HepG2 (cell line): ENCODE results near the gene ARRDC1. TPM values are rescaled to one million over a fixed set of nuclear protein-coding genes. Genes with fewer than 3 reads are reported as not detected.

Source experiments
- BATF2 ChIP-seq: sonication (generic); formaldehyde crosslinking; IDR thresholded peaks from 2 replicates; pipeline ENCODE4 v1.8.0; 2022; ENCODE audit warnings: mild to moderate bottlenecking, missing genetic modification reagents, moderate library complexity
- DDIT3 ChIP-seq: sonication (generic); formaldehyde crosslinking; IDR thresholded peaks from 2 replicates; pipeline ENCODE4 v1.4.0; 2020; ENCODE audit warnings: mild to moderate bottlenecking, missing genetic modification reagents
- FOXA1 ChIP-seq, 2 experiments: fragments of 450-650 bp in 1 of 2; sonication (generic) in 1 of 2; formaldehyde crosslinking in 1 of 2; IDR thresholded peaks; 2 replicates each; pipeline versions ENCODE4 v1.4.0 to v1.6.1; 2016 to 2020; ENCODE audit warnings: missing genetic modification reagents in 1 of 2
- GATA4 ChIP-seq: sonication (generic); IDR thresholded peaks from 2 replicates; pipeline ENCODE4 v1.6.1; 2016; ENCODE audit warnings: antibody characterized with exemption, low read depth, borderline replicate concordance
- GPN1 ChIP-seq: sonication (generic); formaldehyde crosslinking; IDR thresholded peaks from 2 replicates; pipeline ENCODE4 v1.5.1; 2020; ENCODE audit warnings: missing genetic modification reagents, borderline replicate concordance
- IKZF4 ChIP-seq: sonication (generic); formaldehyde crosslinking; IDR thresholded peaks from 2 replicates; pipeline ENCODE4 v1.5.1; 2020; ENCODE audit warnings: borderline replicate concordance, mild to moderate bottlenecking, low read depth, missing genetic modification reagents; ENCODE audit errors: not compliant biosample characterization
- IRF9 ChIP-seq: sonication (generic); formaldehyde crosslinking; IDR thresholded peaks from 2 replicates; pipeline ENCODE4 v1.8.0; 2022; ENCODE audit warnings: missing genetic modification reagents, mild to moderate bottlenecking, borderline replicate concordance
- MEIS2 ChIP-seq: sonication (generic); formaldehyde crosslinking; IDR thresholded peaks from 2 replicates; pipeline ENCODE4 v1.9.0; 2021; ENCODE audit warnings: mild to moderate bottlenecking, missing genetic modification reagents
- MTERF4 ChIP-seq: sonication (generic); formaldehyde crosslinking; IDR thresholded peaks from 2 replicates; pipeline ENCODE4 v1.8.0; 2023; ENCODE audit warnings: mild to moderate bottlenecking, missing genetic modification reagents
- NCOR1 ChIP-seq: fragments of 200-600 bp; sonication (generic); IDR thresholded peaks from 2 replicates; pipeline ENCODE4 v1.7.0; 2017; ENCODE audit warnings: antibody characterized with exemption, low read length, borderline replicate concordance
- PBX3 ChIP-seq: sonication (generic); formaldehyde crosslinking; IDR thresholded peaks from 2 replicates; pipeline ENCODE4 v1.8.1; 2023; ENCODE audit warnings: missing genetic modification reagents, inconsistent platforms, borderline replicate concordance
- RORA ChIP-seq: sonication (generic); formaldehyde crosslinking; IDR thresholded peaks from 2 replicates; pipeline ENCODE4 v1.5.0; 2020; ENCODE audit warnings: mild to moderate bottlenecking, missing genetic modification reagents, moderate library complexity
- TAF1 ChIP-seq: sonication (generic); formaldehyde crosslinking; IDR thresholded peaks from 2 replicates; pipeline ENCODE4 v1.4.0; 2020; ENCODE audit warnings: missing genetic modification reagents
- THAP9 ChIP-seq: sonication (generic); formaldehyde crosslinking; IDR thresholded peaks from 2 replicates; pipeline ENCODE4; 2020; ENCODE audit warnings: missing genetic modification reagents, mild to moderate bottlenecking, borderline replicate concordance
- U2AF1 ChIP-seq: fragments of 200-400 bp; formaldehyde crosslinking; optimal IDR thresholded peaks from 2 replicates; pipeline ENCODE3; 2017; ENCODE audit warnings: mild to moderate bottlenecking, low read depth, low read length
- ZNF282 ChIP-seq: fragments of 450-650 bp; IDR thresholded peaks from 2 replicates; pipeline ENCODE4 v1.6.1; 2018; ENCODE audit not compliant: partially characterized antibody
- ZNF460 ChIP-seq: sonication (generic); formaldehyde crosslinking; IDR thresholded peaks from 2 replicates; pipeline ENCODE4 v1.5.1; 2020; ENCODE audit warnings: missing genetic modification reagents, mild to moderate bottlenecking, borderline replicate concordance
- ZNF556 ChIP-seq: sonication (generic); formaldehyde crosslinking; IDR thresholded peaks from 2 replicates; pipeline ENCODE4 v1.4.0; 2020; ENCODE audit warnings: mild to moderate bottlenecking, missing genetic modification reagents, borderline replicate concordance
- ZNF589 ChIP-seq: sonication (generic); formaldehyde crosslinking; conservative IDR thresholded peaks from 2 replicates; pipeline ENCODE4 v1.8.0; 2022; ENCODE audit warnings: mild to moderate bottlenecking, moderate library complexity, missing genetic modification reagents
- ZNF770 ChIP-seq: sonication (generic); formaldehyde crosslinking; IDR thresholded peaks from 2 replicates; pipeline ENCODE4 v1.5.0; 2020; ENCODE audit warnings: mild to moderate bottlenecking, missing genetic modification reagents
- polyA plus RNA-seq, 8 experiments: library from polyadenylated mRNA; depleted of rRNA in 3 of 8; stranded (reverse) in 7 of 8; unstranded in 1 of 8; fragments of >200 nt; fragmentation: Illumina TruSeq in 4 of 8; extraction: Trizol in 4 of 8; gene quantifications; 2 replicates each; pipeline versions ENCODE4 v1.2.1 to v1.2.3, GENCODE V29; 2011 to 2016; ENCODE audit warnings: low read depth in 4 of 8, missing spikeins in 1 of 8, mixed read lengths in 1 of 8; ENCODE audit not compliant: insufficient read depth in 1 of 8
- total RNA-seq, 5 experiments: library from RNA; depleted of rRNA; stranded (reverse); fragments of >200 nt; fragmentation: Illumina TruSeq; extraction: Trizol; gene quantifications; 2 replicates each; pipeline ENCODE4 v1.2.3, GENCODE V29; 2016; ENCODE audit warnings: low read depth in 1 of 5

Gene ARRDC1
- total and polyA plus RNA-seq, 2 of the 13 experiments (the other 11 are each of a cell fraction or from before 2014, with no cell fraction given), result 21.7 to 44.4 TPM

- TF ChIP-seq IRF9 (CRISPR knock-in tag), result no peak
- no peak for TF ChIP-seq GATA4
- no peak for TF ChIP-seq PBX3 (CRISPR knock-in tag)
- TF ChIP-seq ZNF282, result no peak
- no peak for TF ChIP-seq ZNF589 (CRISPR knock-in tag)
- TF ChIP-seq U2AF1, result no peak
- TF ChIP-seq IKZF4 (CRISPR knock-in tag), result no peak
- TF ChIP-seq MEIS2 (CRISPR knock-in tag), result no peak
- no peak for TF ChIP-seq BATF2 (CRISPR knock-in tag)
- TF ChIP-seq ZNF556 (CRISPR knock-in tag), result no peak
- TF ChIP-seq ZNF460 (CRISPR knock-in tag), result no peak
- TF ChIP-seq ZNF770 (CRISPR knock-in tag), result no peak
- TF ChIP-seq GPN1 (CRISPR knock-in tag), result no peak
- TF ChIP-seq DDIT3 (CRISPR knock-in tag), result no peak
- peak; percentile 52; the same call in 1 of the 2 replicates for TF ChIP-seq NCOR1
- TF ChIP-seq THAP9 (CRISPR knock-in tag), result no peak
- TF ChIP-seq TAF1 (CRISPR knock-in tag), result no peak
- no peak for TF ChIP-seq RORA (CRISPR knock-in tag)
- no peak for TF ChIP-seq MTERF4 (CRISPR knock-in tag)
- no peak for TF ChIP-seq FOXA1 (IDR thresholded peaks at IDR 0.05)
- TF ChIP-seq FOXA1 (CRISPR knock-in tag; IDR thresholded peaks at IDR 0.05), result peak; percentile 89
These were observed 59.2 kb downstream of the ARRDC1 start (continued) for GRCh38 chr9:137664676-137665075.
